Measurements from ENCODE around the gene LCA5L.
"Not testable (repeated sequence)": the region's sequence is repeated elsewhere in the genome, so short reads cannot be mapped to it uniquely, and the experiment has no call there.

The LCA5L gene

DNA sequence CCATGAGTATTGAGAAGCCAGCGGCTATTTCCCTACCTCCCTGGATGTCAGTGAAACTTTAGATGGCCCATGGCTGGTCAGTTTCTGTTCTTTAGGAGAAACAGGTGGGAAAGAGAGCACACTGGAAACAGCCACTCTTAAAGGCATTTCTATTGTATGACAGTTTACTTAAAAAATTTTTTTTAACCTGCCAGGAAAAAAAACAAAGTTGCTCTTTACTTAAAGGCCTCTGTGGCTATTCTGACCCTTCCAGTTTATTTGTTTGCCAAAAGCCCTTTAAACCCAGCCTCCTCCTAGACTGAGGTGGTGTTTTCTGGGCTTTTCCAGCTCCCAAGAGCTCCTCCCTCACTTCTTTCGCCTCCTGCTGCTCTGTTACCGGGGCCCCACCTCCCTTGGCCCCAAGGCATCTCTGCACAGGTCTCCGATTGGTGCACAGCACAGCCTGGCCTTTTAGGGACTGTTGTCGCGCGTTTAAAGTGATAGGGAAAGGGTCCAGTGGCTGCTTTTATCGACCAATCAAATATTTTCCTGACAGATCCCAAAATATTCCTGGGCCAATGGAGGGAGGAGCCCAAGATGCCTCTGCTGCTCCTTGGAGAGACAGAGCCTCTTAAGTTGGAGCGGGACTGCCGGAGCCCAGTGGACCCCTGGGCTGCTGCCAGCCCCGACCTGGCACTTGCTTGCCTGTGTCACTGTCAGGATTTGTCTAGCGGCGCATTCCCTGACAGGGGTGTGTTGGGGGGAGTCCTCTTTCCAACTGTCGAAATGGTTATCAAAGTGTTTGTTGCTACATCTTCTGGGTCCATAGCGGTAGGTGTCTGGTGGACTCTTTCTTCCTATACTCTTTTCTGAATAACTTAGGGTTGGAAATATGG lies 6.0 kb upstream of the LCA5L start, which contains the start of gene SH3BGR:
TSS of gene SH3BGR (plus strand) at position 639 of the 875 bp plus-strand sequence. CDS start at position 766, 127 bp downstream.
- DNase-seq: no peak

DNA sequence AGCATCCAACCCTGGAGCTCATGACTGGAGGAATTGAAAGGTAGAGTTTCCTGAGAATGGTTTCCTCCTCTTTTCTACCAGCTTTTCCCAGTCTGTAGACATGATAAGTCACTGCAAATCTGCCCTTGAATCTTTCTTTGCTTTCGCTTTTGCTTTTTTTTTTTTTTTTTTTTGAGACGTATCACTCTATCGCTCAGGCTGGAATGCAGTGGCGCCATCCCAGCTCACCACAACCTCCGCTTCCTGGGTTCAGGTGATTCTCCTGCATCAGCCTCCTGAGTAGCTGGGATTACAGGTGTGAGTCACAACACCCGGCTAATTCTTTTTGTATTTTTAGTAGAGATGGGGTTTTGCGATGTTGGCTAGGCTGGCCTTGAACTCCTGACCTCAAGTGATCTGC lies 1.7 kb upstream of the LCA5L start:
- DNase-seq: no peak

GRCh38 chr21:39444421-39445180 lies 977 bp downstream of the LCA5L start:
- DNase-seq: no peak

GRCh38 chr21:39441502-39442475 lies 3.8 kb downstream of the LCA5L start:
- peak; percentile 53 for DNase-seq

DNA sequence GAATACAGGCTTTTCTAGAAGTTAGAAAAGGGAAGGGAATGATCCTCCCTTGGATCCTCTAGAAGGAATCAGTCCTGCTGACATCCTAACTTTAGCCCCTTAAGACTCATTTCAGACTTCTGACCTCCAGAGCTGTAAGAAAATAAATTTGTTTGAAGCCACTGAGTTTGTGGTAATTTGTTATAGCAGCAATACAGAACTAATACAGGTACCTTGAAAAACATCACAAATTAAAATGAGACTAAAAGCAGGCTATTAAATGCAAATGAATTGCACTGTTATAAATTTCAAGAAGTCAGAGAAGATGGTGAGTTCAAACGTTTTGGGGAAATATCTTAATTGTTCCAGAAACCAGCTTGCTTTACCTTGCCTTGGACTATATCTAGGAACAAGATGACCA lies 6.3 kb downstream of the LCA5L start:
- no peak for DNase-seq

GRCh38 chr21:39434950-39435349 lies 10.6 kb downstream of the LCA5L start:
- no peak for DNase-seq

DNA sequence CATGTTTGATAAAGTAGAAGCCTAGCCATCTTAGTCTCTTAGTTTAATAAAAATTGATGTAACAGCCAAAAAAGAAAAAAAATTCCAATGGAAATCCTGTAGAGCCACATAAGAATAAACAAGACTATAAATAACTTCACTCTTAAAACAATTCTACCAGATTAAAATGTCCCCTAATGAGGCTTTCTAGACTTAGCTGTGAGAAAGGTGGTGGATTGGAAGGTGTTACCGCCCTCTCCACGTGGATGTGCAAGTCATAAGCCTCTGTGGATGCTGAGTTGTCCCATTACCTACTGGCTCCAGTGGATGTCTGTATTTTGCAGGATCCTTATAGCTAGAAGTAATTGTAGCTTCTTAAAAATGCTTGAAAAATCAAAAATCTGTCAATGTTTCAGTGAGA lies 14.6 kb downstream of the LCA5L start:
- no peak for DNase-seq

DNA sequence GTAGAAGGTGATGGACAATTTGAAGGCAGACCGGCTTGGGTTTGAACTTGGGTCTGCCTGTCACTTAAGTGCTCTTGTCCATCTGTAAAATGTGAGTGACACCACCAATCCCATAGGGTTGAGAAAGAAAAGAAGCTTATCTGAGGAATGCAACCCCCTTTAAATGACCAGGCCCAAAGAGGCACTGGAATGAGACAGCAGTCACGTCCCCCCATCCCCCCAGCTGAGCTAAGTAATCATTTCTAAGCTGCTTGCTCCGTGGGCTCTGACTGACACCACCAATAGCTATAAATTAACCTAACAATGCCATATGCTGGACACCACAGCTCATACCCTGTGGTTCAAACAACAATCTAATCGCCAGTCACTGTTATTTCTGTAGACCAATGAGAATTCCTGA lies 15.1 kb downstream of the LCA5L start:
- DNase-seq: no peak

DNA sequence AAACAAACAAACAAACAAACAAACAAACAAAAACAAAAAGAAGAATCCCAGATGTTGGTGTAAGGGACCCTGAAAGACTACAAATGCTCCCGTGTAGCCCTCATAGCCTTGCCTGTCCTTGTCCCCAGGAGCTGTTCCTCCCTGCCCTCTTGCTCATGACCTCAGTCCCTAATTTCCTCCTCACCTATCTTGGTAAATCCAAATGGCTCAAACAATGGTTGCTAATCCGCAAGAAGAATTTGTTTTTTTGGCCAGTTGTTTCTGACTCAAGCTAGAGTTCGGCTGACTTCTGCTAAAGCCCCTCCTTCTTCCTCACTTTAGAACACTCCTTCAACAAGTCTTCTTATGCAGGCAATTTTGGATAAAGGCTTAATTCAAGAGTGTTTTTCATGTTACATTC lies 15.6 kb downstream of the LCA5L start:
- no peak for DNase-seq

DNA sequence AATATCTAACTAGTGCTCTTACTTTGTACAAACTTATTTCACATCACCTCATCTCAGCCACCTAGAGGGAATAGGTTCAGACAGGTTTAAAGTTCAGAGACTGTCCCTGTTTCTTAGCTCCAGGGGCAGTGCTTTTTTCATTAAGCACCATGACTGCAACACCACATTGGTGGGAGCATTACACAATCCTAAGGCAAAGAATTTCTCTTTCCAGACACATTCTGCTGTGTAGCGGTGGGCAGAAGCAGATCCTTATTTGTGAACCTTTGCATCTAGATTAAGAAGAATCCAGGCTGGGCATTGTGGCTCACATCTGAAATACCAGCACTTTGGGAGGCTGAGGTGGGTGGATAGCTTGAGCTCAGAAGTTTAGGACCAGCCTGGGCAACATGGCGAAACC lies 16.1 kb downstream of the LCA5L start:
- no peak for DNase-seq

GRCh38 chr21:39422527-39423241 lies 22.9 kb downstream of the LCA5L start:
- DNase-seq: no peak

DNA sequence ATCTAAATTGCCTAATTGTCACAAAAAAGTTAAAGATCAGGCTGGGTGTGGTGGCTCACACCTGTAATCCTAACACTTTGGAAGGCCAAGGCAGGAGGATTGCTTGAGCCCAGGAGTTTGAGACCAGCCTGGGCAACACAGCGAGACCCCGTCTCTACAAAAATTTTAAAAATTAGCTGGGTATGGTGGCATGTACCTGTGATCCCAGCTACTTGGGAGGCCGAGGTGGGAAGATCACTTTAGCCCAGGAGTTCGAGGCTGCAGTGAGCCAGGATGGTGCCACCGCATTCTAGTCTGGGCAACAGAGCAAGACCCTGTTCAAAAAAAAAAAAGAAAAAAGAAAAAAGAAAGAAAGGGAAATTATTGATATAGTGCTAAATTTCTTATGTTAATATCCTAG lies 26.4 kb downstream of the LCA5L start:
- not testable (repeated sequence) for DNase-seq

DNA sequence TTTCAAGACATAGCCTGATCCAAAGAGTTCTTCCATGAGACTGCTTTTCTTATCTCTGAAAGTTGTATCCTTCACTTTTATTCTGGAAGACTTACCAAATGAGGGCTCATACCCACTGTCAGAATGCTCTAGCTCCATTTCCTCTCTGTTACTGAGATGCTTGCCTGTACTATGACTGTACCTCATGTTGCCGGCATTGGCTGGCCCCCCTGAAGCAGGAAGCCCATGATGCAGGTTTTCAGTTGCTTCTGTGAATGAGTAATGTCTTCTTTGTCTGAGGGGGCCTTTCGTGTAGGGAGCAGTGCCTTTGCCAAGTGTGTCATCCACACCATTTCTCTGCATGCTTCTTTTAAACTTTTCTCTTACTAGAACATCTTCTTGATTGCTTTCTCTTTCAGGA lies 39.5 kb downstream of the LCA5L start:
- DNase-seq: no peak

DNA sequence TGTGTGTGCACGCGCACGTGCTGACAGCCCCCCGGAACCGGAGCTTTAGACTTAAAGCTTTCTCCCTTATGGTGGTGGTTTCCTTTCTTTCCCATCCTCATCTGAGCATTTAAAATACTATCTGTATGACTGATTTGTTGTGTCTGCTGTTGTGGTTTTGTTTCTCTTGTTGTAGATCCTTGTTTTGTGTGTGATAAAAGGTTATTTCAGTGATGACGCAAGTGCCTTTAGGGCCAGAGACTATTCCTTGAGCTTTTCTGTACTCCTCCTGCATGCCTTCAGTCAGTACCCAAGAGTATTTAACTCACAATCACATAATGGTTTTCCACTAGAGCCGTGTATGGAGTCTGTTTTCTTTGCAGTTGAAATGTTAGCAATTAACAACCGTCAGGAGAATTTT lies 45.4 kb downstream of the LCA5L start:
- no peak for DNase-seq

DNA sequence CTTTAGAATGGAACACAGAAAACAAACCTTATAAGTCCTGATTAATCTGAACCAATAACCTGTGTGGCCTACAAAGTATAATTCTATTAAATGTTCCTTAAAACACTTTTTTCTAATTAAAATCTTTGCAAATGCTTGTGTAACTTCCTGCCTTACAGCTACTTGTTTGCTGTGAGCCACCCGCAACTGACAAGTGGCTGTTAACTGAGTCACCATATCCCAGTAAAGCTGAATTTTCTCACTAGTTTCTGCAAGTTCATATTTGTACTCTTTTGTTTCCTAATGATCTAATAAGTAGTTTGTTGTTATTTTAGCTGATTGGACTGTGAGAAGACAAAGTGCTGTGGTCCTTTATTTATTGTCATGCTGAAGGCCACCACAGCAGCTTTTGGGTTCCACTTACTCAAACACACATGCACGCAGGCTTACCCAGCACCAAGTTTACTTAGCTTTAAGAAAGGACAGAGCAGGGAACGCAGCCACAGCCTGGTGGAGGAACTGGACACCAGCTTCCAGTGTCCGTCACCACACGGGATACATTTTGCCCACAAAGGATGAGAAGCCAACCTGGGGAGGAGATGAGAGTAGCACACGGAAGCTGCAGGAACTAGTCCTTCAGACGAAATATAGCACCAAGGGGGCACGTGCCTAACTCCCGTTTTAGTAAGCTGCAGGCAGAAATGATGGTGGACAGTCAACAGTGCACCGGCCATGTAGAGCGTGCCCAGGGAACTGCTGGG lies 47.8 kb downstream of the LCA5L start:
- no peak for DNase-seq

GRCh38 chr21:39392981-39393380 lies 52.6 kb downstream of the LCA5L start:
- no peak for DNase-seq

- no peak for DNase-seq
Observed at GRCh38 chr21:39390212-39390765, 55.3 kb downstream of the LCA5L start.

DNA sequence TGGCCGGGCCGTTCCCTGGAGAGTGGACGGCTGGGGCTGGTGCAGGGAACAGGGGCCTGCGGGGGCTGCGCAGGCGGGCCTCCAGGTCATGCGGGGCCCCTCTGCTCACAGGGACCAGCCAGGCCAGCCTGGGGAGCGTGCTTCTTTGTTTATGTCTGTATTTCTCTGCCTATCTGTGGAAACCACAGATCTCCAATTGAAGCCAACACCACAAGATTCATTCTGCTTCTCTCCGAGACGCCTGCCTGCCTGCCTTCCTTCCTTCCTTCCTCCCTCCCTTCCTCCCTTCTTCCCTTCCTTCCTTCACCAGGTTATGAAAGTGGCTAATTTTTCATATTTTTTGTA lies 56.8 kb downstream of the LCA5L start:
- no peak for DNase-seq

GRCh38 chr21:39388038-39388810 lies 57.4 kb downstream of the LCA5L start:
- peak; percentile 40 for DNase-seq

- DNase-seq: peak; percentile 70
Observed at GRCh38 chr21:39387461-39388037, 58.0 kb downstream of the LCA5L start.

All from SHP77 treated with DMSO at 0.1 percent for 48 hours (cell line).